ENCODE data around the gene SELENOF.

Gene SELENOF

DNA sequence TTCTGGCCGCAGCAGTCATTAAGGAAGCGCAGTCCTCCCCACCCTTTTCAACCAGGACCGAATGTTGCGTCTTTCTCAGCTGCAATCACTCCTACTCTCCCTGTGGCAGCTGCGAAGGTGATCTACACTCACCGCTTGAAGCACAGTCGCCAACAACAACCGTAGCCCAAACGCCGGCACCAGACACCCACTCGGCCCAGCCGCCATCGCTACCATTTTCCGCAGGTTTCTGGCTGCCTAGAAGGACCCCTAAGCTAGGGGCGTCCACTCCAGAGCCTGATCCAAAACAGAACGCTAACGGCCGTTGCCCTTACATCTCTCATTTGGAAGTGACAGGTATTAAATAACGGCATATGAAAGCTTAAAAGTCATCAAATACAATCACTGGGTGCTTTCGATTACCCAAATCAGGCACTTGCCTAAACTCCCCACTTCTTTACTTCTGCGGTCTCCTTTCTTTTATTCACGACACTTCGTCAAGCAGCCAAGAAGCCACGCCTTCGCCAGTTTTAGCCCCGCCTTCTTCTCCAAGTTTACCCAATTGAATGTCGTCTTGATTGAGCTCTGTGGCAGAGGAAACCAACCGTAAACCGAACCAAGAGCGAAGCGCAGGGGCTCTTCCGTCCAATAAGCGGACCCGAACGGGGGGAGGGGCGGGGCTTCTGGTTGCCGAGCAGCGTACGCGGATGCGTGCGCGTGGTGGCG lies at the start of gene SELENOF:
Gene SELENOF, minus strand, starts transcription at position 231 of the 705 bp plus-strand sequence. Its CDS starts 15 bp downstream, at position 216.
- DNase-seq = peak; percentile 96

DNA sequence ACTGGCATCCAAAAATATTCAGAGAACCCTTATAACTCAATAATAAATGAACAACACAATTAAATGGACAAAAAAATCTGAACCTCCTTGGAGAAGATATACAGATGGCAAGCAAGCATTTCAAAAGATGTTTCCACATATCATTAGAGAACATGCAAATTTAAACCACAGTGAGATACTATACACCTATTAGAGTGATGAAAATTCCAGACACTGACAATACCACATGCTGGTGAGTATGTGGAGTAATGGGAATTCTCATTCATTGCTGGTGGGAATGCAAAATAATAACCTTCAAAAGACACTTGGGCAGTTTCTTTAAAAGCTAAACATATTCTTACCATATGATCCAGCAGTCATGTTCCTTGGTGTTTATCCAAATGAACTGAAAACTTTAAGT lies 46.6 kb upstream of the SELENOF start:
- no peak for DNase-seq

DNA sequence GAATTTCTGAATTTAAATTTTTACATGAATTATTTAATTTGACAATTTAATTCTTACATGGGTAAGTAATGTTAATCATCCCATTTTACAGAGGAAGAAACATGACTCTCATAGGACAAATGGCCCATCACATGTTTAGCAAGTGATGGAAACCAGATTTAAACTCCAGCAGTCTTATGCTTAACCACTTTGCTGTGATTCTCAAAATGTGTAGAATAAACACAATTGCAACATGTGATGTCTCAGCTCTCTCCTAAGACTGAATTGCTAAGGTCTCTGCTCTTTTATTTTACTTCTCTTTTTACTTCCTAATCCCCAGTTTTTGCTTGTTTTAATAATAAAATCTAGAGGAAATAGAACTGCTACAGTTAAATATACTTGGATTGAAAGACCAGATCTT lies 43.3 kb upstream of the SELENOF start:
- no peak for DNase-seq

DNA sequence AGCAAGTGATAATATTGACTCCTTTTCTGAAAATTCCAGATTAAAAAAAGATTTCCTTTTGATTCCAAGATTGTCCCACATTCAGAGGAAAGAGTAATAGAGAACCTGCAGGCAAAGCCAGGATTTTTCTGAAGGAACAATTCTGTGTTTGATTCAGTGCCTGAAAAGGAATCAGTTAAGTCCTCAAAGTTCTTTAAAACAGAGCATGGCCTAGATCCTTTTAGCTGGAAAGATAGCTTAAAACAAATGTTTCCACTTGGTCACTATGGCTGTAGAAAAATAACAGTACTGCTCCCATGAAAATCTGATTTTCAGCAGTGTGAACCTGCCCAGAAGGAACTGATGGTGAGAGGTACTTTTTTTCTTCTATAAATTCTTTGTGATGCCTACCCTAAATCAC lies 42.3 kb upstream of the SELENOF start:
- no peak for DNase-seq

DNA sequence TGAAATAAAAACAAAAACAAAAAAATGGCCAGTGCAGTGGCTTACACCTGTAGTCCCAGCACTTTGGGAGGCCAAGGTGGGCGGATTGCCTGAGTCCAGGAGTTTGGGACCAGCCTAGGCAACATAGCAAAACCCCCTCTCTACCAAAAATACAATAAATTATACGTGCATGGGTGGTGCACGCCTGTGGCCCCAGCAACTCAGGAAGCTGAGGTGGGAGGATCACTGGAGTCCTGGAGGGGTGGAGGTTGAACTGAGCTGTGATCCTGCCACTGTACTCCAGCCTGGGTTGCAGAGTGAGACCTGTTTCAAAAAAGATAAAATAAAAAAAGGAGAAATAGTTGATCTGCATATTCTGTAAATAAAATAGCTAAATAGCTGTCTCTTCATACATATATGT lies 41.8 kb upstream of the SELENOF start:
- DNase-seq = no peak

DNA sequence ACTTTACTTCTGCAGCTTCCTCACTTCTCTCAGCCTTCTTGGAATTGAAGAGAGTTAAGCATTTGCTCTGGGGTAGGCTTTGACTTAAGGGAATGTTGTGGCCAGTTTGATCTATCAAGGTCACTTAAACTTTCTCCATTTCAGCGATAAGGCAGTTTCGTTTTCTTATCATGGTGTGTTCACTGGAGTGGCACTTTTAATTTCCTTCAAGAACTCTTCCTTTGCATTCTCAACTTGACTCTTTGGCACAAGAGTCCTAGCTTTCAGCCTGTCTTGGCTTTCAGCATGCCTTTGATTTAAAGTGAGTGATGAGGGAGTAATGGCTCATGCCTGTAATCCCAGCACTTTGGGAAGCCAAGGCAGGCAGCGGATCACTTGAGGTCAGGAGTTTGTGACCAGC lies 39.2 kb upstream of the SELENOF start:
- no peak for DNase-seq

DNA sequence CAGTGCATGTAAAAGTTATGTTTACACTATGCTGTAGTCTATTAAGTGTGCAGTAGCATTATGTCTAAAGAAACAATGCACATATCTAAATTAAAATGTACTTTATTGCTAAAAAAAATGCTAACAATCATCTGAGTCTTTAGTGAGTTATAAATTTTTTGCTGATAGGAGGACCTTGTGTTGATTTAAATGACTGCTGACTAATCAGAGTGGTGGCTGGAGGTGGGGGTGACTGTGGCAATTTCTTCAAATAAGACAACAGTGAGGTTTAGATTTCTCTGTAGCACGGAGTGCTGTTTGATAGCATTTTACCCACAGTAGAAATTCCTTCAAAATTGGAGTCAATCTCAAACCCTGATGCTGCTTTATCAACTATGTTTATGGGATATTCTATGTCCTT lies 37.5 kb upstream of the SELENOF start:
- no peak for DNase-seq

DNA sequence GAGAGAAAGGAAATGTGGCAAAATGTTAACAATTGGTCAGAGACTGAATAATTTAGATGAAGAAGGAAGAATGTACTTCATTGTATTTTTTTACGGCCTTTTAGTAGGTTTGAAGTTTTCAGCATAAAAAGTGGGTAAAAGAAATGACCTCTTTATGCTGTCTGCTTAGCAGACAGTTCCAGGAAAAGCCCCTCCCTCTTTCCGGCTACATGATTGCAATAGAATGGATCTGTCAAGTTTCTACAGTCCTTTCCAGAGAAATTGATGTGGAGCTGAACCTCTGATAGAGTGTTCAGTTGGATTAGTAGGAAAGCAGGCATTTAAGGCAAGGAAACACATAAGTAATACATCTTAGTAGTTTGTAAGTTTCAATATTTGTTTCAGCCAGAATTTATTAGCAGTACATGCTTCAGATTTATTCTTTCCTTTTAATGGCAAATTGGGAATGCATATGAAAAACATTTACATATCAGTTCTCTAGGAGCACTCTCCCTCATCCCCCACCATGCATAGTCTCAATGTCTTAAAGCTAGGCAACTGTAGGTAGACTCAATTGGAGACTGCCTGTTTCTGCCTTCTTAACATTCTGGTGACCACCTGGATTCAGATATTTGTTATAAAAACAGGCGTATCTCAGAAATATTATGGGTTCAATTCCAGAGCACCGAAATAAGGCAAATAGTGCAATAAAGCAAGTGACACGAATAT lies 36.9 kb upstream of the SELENOF start:
- no peak for DNase-seq

DNA sequence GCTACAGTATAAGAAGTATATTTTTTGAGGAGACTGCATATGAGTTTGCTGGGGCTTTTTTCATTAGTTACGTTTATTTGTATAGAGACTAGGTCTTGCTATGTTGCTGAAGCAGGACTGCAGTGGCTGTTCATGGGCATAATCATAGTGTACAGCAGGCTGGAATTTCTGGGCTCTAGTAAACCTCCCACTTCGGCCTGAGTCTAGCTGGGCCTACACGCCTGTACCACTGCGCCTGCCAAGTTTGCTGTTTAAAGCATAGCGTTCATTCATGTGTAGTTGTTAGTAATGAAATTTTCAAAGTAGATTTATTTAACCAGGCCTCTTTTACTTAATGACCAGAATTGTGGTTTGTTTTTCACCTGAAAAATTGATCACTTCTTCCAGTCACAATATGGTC lies 34.3 kb upstream of the SELENOF start:
- no peak for DNase-seq

DNA sequence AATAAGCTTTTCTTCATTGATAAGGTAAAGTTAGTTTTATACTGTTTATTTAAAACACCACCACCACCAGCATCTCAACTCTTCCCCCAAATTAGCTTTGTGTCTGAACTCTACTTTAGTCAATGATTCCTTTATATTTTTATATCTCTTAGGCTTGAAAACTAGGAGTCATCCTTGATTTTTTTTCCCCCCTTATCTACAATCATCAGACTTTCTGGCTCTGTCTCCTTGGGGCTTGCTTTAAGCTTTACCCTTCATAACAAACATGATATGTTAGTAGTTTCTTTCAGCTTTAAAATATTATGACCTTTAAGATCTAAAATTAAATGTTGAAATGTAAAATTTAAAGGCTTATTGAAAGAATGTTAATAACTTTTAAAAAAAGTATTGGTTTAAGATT lies 28.8 kb upstream of the SELENOF start:
- DNase-seq = no peak

DNA sequence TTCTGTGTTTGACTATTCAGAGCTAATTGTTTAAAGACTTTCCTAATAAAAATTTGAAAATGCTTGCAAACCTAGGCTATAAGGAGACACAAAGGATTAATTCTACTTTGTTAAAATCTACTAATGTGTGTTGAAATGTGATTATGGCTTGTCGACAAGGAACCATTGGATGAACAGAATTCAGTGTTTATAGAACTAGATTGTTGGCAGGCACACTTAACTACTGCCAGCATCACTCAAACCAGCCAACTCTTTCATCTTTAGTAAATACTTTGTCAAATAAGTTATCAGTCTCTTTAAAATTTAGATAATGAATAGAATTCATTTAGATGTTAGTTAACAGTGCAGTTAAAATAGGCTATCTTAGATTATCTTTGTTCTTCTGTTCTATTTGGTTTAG lies 28.1 kb upstream of the SELENOF start:
- no peak for DNase-seq

DNA sequence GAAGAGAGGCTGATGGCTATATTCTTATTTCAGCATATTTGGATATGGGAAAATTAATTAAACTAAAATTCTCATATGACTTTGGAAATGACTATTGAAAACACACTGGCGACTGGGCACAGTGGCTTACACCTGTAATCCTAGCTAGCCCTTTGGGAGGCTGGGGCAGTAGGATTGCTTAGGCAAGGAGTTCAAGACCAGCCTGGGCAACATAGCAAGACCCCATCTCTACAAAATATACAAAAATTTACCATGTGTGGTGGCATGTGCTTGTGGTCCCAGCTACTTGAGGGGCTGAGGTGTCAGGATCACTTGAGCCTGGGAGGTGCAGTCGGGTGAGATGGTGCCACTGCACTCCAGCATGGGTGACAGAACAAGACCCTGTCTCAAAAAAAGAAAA lies 26.7 kb upstream of the SELENOF start:
- no peak for DNase-seq

DNA sequence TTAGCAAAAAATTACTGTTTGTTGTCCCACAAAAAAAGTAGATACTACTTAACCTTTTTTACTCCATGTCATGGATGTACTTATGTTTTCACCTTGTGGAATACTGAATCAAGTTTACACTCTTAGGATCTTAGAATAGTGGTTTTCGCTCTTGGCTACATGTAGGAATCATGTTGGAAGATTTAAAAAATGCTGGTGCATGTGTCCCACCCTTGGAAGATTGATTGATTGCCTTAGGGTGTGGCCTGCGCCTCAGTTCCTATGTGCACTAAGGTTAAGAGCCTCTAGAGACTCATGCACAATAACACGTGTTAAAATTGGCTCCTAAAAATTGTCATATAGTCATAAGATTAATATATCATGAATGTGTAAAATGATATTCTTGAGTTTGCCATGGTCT lies 25.5 kb upstream of the SELENOF start:
- no peak for DNase-seq

DNA sequence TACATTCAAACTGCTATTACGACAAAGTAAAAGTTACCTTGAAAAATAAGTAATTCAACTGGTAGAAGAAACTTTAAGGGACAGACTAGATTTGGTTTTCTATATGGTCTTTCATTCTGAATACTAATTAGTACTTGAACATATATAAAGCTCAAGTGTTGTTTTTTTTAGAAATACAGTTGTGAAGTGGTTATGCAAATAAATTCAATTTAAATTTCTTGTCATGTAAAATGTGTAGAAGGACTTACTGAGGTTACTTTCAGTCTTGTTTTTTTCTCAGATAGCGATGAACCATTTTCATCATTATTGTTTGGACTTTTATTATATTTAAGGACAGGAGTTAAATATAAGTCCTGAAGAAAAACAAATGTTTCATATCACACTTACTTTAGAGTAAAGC lies 24.9 kb upstream of the SELENOF start:
- no peak for DNase-seq

DNA sequence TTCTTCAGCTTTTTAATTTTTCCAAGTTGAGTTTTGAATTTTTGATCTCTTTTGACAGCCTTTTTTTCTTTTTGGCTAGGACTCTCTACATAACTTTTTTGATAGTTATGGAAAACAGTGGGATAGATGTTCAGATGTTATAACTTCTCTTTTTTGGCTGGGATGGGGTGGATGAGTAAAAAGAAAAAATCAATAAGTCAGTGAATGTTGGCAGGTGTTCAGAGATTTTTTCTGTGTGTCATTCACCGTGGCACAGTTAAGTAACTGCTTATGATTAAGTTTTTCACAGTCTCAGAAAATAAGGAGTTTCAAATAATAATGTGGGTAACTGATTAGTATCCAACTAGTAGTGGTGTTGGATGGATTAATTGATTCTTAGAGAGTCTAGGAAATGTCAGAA lies 24.5 kb upstream of the SELENOF start:
- DNase-seq = no peak

DNA sequence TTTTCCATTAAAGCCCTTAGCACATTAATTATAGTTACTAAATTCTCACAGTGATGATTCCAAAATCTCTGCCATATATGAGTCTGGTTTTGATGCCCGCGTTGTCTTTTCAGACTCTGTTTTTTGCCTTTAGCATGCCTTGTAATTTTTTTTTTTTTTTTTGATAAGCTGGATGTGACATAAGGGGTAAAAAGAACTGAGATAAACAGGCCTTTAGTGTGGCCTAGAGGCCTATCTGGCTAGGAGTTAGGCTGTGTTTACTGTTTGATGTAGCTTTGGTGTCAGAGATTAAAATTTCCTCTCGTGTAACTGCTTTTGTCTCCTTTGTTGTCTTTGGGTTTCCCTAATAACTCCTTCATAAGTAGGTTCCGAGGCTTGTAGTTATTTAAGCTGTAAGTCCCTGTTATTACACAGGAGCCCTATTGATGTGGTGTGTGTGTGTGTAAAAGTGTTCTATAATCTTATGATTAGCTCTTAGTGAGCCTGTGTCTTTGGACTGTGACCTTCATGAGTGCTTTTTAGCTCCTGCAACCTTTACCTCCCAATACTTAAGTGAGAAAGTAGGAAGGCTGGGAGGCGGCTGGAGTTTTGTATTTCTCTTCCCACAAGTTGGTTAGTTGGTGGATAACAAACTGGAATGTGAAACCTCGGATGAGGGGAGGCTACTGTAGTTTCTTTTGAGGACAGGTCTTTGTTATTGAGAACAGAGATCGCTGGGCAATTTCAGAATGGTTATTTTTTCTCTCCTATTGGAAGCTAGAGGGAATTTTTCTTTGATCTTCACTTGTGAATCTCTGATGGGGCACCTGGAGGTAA lies 19.8 kb upstream of the SELENOF start:
- no peak for DNase-seq

DNA sequence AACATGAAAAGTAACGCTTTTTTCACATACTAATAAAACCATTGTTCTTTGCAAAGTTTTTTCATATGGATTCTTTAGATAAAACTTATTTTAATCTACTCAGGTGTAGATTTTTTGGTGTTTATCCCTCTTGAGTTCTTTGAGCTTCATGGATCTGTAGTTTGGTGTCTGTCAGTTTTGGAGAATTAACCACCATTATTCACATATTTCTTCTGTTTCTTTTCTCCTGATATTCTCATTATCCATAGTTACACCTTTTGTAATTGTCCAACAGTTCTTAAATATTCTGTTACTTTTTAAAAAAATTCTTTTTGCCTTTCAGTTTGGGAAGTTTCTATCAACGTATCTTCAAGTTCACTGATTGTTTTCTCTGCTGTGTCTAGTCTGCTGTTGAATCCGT lies 19.1 kb upstream of the SELENOF start:
- DNase-seq = no peak

DNA sequence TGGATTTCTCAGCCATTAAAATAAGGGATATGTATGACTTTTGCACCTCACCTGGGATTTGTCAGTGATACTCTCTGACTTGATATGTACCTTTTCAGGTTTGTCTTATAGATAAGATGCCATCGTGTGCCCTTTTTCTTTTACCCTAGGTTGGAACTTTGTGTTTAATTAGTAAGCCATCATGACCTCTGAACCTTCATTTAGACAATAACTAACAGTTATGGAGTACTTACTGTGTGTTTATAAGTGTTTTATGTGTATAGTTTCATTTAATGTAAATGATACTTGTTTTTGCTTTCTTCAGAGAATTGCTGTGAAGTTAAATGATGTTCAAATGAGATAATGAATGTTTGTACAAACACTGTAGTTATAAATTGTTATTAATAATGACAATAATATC lies 14.9 kb upstream of the SELENOF start:
- DNase-seq = no peak

DNA sequence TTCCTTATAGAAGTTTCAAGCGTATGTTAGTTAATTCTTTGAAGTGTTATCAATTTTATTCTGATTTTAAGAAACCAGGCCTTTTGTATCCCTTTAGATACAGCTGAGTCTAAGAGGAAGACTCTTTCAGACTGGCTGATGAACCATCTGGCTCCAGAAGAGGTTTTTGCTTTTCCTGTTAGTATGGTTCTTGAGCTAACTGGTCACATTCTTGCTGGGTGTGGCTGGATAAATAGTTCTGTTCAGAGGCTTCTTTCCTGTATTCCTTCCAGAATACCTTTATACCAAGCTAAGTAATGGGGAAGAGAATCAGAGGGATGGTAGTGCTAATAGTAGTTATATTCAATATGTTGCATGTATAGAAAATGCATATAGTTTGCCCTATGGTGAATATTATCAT lies 13.0 kb upstream of the SELENOF start:
- no peak for DNase-seq

DNA sequence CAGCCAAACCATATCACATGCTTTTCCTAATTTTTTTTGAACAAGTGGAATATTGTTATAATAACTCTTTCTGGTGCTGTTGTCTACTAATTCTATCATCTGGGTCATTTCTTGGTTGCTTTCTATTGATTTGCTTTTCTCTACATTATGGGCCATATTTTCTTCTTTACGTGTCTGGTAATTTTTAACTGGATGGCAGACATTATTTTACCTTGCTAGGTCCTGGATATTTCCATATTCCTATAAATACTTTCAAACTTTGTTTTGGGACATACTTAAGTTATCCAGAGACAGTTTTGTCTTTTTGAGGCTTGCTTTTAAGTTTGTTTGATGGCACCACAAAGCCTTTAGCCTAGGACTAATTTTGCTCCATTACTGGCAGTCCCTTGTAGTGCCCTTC lies 11.8 kb upstream of the SELENOF start:
- DNase-seq = no peak

DNA sequence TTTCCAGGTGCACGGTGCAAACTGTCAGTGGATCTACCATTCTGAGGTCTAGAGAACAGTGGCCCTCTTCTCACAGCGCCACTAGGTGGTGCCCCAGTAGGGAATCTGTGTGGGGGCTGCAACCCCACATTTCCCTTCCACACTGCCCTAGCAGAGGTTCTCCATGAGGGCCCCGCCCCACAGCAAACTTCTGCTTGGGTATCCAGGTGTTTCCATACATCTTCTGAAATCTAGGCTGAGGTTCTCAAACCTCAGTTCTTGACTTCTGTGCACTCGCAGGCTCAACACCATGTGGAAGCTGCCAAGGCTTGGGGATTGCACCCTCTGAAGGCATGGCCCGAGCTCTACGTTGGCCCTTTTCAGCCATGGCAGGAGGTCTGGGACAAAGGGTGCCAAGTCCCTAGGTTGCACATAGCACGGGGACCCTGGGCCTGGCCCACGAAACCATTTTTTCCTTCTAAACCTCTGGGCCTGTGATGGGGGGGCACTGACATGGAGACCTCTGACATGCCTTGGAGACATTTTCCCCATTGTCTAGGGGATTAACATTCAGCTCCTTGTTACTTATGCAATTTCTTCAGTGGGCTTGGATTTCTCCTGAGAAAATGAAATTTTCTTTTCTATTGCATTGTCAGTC lies 10.5 kb upstream of the SELENOF start:
- DNase-seq = no peak

DNA sequence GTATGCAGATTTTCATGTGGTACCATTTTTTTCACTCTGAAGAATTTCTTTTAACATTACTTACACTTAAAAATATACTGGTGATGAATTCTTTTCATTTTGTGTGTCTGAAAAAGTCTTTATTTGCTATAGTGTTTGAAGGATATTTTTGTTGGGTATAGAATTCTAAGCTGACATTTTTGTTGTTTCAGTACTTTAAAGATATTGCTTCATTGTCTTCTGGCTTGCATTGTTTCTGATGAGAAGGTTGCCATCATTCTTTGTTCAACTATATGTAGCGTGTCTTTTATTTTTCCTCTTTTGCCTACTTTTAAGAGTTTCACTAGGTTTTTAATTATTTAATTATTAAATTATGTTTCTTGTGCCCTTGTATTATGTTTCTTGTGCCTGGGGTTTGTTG lies 8.5 kb upstream of the SELENOF start:
- no peak for DNase-seq

DNA sequence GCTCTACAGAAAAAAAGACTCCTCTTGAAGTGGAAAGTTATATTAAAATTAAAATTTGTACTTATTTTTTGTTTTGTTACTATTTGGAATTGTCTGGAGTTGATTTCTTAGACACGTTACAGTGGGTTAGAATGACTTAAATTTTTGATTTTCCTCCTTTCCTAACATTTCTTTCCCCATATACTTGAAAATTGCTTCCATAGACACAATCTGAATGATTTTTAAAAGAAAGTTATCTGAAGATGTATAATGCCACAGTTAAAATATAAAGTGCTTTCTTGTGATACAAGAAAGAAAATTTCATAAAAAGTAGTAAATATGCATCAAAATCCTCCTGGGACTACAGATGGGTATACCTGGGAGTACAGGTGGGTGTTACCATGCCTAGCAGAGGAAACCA lies 2.8 kb upstream of the SELENOF start:
- no peak for DNase-seq
